Epithelial cell of proximal tubule (primary cell): ENCODE data around the gene AKAP6. TPM values are rescaled to one million over a fixed set of nuclear protein-coding genes. Genes with fewer than 3 reads are reported as not detected.
A peak's percentile ranks its signal among the peaks of the same experiment; 100 is the strongest.
"Not testable (repeated sequence)": the region's sequence is repeated elsewhere in the genome, so short reads cannot be mapped to it uniquely, and the experiment has no call there.

ENCODE experiments used
- DNase-seq: peaks from one replicate; pipeline ENCODE4 v3.0.0-alpha.2; 2011; ENCODE audit warnings: low read depth
- H3K4me3 ChIP-seq: 2 replicates; pipeline ENCODE4 v1.5.1; 2011; ENCODE audit warnings: low read depth, mild to moderate bottlenecking, low read length
- CTCF ChIP-seq: conservative IDR thresholded peaks from 2 replicates; pipeline ENCODE4 v1.5.1; 2012; ENCODE audit warnings: low read depth, mild to moderate bottlenecking, low read length
- total RNA-seq: library from RNA; depleted of rRNA; stranded (reverse); fragments of >200 nt; gene quantifications from 2 replicates; pipeline ENCODE4 v1.2.3, GENCODE V29; 2015

Gene AKAP6
- total RNA-seq, 1 donor from 2014 or later, result 4.6 TPM

- DNase-seq, result no peak
- TF ChIP-seq CTCF, result no peak
- H3K4me3 ChIP-seq, result no peak overlapping the region
Observed at GRCh38 chr14:32450919-32451675, 122.0 kb downstream of the AKAP6 start.

GRCh38 chr14:32453857-32454810 lies 125.0 kb downstream of the AKAP6 start:
- no peak overlapping the region for H3K4me3 ChIP-seq
- no peak for DNase-seq
- no peak for TF ChIP-seq CTCF

GRCh38 chr14:32457213-32457920 lies 128.3 kb downstream of the AKAP6 start:
- H3K4me3 ChIP-seq, result no peak overlapping the region
- no peak for DNase-seq

GRCh38 chr14:32458720-32459119 lies 129.6 kb downstream of the AKAP6 start:
- H3K4me3 ChIP-seq, result no peak overlapping the region
- TF ChIP-seq CTCF, result no peak
- no peak for DNase-seq

More at GRCh38 chr14:32457213-32457920, 128.3 kb downstream of the AKAP6 start:
- TF ChIP-seq CTCF, result no peak

GRCh38 chr14:32460267-32460666 lies 131.2 kb downstream of the AKAP6 start:
- DNase-seq, result no peak
- H3K4me3 ChIP-seq, result no peak overlapping the region
- TF ChIP-seq CTCF, result no peak

- DNase-seq, result not testable (repeated sequence)
Observed at GRCh38 chr14:32462553-32462952, 133.5 kb downstream of the AKAP6 start.

GRCh38 chr14:32468955-32469354 lies 139.9 kb downstream of the AKAP6 start:
- TF ChIP-seq CTCF, result no peak

More at GRCh38 chr14:32462553-32462952, 133.5 kb downstream of the AKAP6 start:
- not testable (repeated sequence) for H3K4me3 ChIP-seq

More at GRCh38 chr14:32468955-32469354, 139.9 kb downstream of the AKAP6 start:
- DNase-seq, result peak; percentile 89
- no peak overlapping the region for H3K4me3 ChIP-seq
